GM12878 (cell line): ENCODE results near the gene CHD6.

ENCODE experiments used
- ASH2L ChIP-seq: fragments of 300-600, 200-600 bp; sonication (generic); IDR thresholded peaks from 2 replicates; pipeline ENCODE4 v1.6.1; 2017; ENCODE audit warnings: low read depth, mild to moderate bottlenecking, borderline replicate concordance
- BCL3 ChIP-seq: IDR thresholded peaks from 2 replicates; pipeline ENCODE4 v1.6.1; 2011; ENCODE audit warnings: borderline replicate concordance, low read depth, mild to moderate bottlenecking, moderate library complexity, low read length; ENCODE audit not compliant: insufficient read depth, poor library complexity, severe bottlenecking
- CTCF ChIP-seq, 3 experiments: IDR thresholded peaks in 2 of 3; conservative IDR thresholded peaks in 1 of 3; 2 replicates each; pipeline ENCODE4 v1.5.1; 2011; ENCODE audit warnings: low read depth in 3 of 3, low read length in 3 of 3, mild to moderate bottlenecking in 3 of 3, control low read depth in 2 of 3, moderate library complexity in 2 of 3, inconsistent platforms in 1 of 3, mixed read lengths in 1 of 3; ENCODE audit not compliant: control insufficient read depth in 2 of 3, insufficient read depth in 1 of 3; ENCODE audit errors: extremely low read depth in 1 of 3
- FOXM1 ChIP-seq: IDR thresholded peaks from 2 replicates; pipeline ENCODE4 v1.6.1; 2012; ENCODE audit warnings: low read depth, mild to moderate bottlenecking, inconsistent platforms, low read length, moderate library complexity
- IRF3 ChIP-seq: fragments of 450-650 bp; IDR thresholded peaks from 2 replicates; pipeline ENCODE4 v1.6.1; 2014; ENCODE audit warnings: mild to moderate bottlenecking
- PBX3 ChIP-seq: IDR thresholded peaks from 2 replicates; pipeline ENCODE4 v1.6.1; 2011; ENCODE audit warnings: mild to moderate bottlenecking, low read depth, low read length, moderate library complexity; ENCODE audit not compliant: insufficient replicate concordance
- STAT3 ChIP-seq: IDR thresholded peaks from 2 replicates; pipeline ENCODE4 v1.6.1; 2011; ENCODE audit warnings: low read depth, low read length, improper control_type of control experiment
- ZNF207 ChIP-seq: fragments of 450-650 bp; IDR thresholded peaks from 2 replicates; pipeline ENCODE4 v1.6.1; 2014; ENCODE audit warnings: antibody characterized with exemption, mild to moderate bottlenecking, borderline replicate concordance

- no peak for TF ChIP-seq IRF3
- no peak for TF ChIP-seq STAT3
- TF ChIP-seq ASH2L = no peak
- no peak for TF ChIP-seq PBX3
- TF ChIP-seq CTCF (IDR thresholded peaks at IDR 0.05 in 2 of 3, conservative IDR thresholded peaks at IDR 0.05 in 1 of 3; ENCODE audit: control insufficient read depth in 2 of 3, extremely low read depth in 1 of 3, insufficient read depth in 1 of 3, low read depth in 3 of 3, low read length in 3 of 3) = no peak
- TF ChIP-seq ZNF207 = no peak
- TF ChIP-seq FOXM1 = no peak
- no peak for TF ChIP-seq BCL3
Measured at GRCh38 chr20:41534170-41534569, 84.0 kb downstream of the CHD6 start.
